Measurements from ENCODE around the gene LRBA.

Gene LRBA

DNA sequence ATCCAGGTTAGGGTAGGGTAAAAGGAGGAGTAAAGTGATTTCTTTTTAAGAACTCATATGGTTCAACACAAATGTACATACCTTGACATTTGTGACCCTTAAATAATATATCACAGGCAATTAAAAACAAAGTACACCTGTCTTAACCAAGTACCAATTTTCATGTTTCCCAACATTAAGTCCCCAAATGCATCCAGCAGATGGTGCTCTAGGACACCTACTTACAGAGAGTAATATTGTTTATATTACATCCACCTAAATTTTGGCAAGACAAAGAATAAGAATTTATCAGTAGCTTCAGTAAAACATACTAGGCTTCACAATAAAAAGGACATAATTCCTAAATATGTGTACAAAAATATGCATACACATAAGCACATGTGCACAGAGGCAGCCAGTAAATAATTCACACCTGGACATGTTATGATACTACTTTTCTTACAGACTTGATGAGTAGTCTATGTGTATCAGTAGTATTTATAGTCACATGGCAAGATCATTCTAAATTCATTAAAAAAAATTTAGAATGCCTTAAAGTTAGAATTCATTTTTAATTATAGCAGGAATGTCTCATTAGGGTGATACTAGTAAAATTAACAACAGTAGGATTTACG, 717.1 kb downstream of the LRBA start:
- no peak for DNase-seq (ENCODE audit: low read depth in 2 of 2, low spot score in 1 of 2)

DNA sequence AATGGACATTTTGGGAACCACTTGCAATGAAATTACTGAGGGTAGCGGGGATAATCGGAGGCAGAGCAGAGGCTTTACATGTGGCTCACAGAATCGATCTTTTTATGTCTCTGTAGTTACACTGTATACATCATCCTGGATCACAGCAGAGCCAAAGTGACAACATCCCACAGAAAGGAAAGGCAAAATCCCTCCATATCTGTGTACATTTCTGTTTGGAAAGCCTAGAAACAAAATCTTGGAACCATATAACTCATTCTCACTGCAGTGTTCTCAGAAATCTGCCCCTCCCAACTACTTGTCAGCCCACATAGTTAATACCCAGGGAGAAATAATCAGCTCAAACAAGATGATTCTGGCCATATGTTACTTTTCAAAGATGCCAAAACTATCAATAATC, 725.2 kb downstream of the LRBA start:
- DNase-seq (ENCODE audit: low read depth in 2 of 2, low spot score in 1 of 2) = no peak

DNA sequence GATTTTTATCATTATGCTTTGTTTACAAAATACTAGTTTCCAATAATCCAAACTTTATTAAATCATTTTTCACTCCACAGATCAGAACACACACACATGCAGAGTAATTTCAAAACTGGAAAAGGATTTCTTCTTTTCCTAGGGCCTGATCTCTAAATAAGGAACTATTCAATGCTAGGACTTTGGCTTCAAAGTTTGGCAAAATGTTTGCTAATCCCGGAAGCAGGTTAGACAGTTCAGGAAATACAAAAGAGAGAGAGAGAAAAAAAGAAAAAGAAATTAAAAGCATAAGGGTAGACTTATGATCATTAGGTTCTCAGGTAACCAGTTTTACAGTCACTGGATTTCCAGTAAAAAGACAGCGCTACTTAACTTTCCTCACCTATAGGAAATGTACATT, 725.9 kb downstream of the LRBA start:
- no peak for DNase-seq (ENCODE audit: low read depth in 2 of 2, low spot score in 1 of 2)

DNA sequence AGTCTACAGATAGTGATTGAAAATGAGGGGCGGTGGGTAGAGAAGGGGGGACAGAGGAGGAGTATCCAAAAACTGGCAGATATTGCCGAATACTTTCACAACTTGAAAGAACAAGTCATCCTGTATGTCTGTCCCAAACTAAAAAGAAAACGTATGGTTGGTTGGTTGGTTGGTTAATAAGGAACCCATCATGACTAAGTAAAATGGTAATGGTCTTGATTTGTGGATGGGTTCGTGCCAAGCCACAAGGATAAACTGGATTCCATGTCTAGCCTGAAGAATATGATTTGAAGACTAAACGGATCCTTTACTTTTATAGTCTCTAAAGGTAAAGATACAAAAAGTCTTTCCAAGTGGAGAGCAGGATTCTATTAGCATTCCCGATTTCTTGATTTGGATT, 728.4 kb downstream of the LRBA start:
- DNase-seq (ENCODE audit: low read depth in 2 of 2, low spot score in 1 of 2) = no peak

DNA sequence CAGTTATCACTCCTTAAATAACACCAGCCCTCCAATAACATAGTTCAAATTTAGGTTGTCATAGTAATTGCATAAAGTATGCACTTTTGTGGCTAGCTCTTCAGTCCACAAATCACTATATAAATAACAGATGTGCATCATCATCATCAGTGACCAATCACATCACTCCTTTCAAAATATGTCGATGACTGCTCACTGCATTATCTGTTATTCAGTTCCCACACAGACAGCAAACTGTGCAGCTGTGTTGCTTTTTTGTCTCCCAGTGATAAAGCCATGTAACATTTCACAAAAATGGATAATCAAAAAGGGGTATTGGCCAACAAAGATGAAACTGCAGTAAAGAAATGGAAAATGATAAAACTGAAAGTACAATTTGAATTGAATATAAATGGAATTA, 731.4 kb downstream of the LRBA start:
- DNase-seq (ENCODE audit: low read depth in 2 of 2, low spot score in 1 of 2) = no peak

DNA sequence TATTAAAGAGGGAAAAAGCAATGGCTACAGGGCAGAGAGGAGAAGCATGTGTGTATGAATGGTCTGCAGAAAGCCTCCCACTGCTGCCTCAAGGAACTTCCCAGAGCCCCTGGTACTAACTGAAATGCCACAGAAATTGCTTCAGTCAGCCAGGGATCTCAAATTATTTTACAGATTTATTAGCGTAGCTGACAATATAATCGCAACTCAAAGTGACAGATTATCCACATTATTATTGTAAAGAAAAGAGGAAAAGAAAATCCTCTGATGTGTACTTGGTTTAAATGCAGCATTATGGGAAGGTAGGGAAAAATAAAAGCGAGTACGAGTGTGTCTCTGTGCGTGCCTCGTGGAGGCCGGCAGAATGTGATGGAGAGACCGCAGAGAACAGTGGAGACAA, 734.1 kb downstream of the LRBA start:
- DNase-seq (ENCODE audit: low read depth in 2 of 2, low spot score in 1 of 2) = no peak

DNA sequence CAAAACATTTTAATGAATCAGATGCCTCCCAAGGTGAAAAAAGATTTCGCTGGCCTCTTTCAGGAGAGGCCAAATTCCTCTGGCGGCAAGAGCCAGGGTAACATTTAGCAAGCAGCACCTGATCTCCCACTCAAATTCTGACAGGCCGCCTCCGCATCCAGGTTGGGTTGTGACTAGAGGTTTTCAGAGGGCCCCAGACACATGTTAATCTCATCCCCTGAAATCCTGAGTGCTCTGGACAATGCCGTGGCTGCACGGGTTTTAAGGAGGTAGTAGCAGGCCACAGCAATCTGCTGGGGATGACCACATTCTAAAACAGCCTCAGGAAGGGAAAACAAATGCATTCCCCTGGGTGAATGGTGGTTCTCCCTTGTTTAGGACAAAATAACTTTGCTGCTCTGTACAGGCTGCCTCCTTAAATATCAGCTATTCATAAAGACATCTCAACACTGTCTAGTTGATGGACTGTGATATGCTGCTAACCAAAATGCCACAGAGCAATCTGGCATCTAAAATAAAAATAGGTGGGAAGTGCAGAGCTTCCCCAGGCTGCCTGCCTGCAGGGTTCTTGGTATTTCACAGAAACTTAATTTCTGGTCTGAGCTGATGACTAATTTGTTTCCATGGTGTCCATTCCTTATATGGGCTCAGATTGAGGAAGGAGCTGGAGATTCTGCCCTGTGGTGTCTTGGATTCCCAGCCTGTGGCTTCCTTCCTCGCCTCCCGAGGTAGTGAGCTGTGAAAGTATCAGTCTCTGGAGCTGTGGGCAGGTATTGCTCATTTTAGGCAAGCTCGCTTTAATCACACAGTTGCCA, 734.8 kb downstream of the LRBA start:
- no peak for DNase-seq (ENCODE audit: low read depth in 2 of 2, low spot score in 1 of 2)

DNA sequence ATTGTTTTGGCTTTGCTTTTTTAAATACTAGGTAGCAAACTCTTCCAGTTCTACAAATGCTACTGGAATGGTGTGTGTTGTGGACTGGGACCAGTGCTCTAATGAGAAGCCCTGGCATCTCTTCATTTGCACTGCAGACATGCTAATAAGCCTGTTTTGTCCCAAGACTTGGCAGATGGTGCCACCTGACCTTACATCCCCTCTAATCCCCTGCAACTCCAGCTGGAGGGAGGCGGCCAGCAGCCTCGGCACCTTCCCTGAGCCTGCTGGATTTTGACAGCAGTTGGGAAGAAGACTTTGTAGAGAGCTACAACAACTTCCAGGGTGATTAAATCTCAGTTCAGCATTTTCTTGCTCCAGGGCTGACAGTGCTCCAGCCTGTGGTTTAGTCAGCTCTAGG, 736.9 kb downstream of the LRBA start:
- DNase-seq (ENCODE audit: low read depth in 2 of 2, low spot score in 1 of 2) = no peak

DNA sequence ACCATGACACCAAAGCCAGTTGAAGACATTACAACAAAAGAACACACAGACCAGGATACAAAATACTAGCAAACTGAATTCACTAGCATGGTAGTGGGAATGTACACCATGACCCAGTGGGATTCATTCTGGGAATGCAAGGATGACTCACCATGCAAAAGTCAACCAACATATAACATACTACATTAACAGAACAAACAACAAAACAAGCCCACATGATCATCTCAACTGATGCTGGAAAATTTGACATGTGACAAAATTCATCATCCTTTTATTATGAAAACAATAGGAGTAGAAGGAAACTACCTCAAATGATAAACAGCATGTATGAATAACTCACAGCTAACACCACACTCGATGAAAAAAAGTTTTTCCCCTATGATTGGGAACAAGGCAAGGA, 746.6 kb downstream of the LRBA start:
- no peak for DNase-seq (ENCODE audit: low read depth in 2 of 2, low spot score in 1 of 2)

DNA sequence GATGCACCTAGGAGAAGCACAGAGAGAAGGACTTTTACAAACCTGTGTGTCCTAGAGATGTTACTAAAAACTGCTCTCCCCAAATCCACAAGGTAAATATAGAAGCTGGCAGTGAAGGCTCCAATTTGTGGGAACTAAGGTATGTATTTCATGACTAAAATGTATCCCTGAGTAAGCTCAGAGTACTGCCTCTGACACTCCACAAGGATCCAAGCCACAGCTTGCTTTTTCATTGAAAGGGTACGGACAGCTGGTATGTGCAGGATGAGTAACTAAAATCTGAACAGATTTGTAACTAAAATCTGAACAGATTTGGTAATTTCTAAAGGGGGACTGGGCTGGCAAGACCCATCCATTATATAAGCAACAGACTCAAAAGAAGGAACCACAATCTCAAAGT, 749.3 kb downstream of the LRBA start:
- DNase-seq (ENCODE audit: low read depth in 2 of 2, low spot score in 1 of 2) = no peak

DNA sequence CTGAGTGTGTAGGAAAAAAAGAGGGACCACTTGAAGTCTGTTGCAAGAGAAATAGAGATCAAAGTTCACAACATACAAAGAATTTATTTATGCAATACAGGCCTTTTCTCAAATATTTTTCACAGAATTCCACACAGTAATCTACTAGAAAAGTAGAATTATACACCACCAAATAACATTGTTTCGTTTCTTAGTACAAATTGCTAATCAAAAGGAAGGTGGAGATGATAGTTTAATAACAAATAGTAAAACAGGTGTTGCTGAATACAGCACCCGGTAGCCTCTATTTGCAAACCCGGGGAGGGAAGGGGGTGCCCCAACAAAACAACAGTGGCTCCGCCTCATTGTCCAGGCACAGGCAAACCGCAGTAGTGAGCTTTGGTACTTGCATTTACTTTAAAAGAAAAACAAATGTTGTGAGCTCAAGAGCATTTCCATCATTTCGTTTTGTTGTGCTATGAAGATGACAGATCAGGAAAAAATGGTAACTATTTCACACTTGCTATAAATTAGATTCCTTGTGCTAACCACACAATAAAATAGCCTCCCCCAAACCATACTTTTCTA, 750.4 kb downstream of the LRBA start:
- DNase-seq (ENCODE audit: low read depth in 2 of 2, low spot score in 1 of 2) = no peak

DNA sequence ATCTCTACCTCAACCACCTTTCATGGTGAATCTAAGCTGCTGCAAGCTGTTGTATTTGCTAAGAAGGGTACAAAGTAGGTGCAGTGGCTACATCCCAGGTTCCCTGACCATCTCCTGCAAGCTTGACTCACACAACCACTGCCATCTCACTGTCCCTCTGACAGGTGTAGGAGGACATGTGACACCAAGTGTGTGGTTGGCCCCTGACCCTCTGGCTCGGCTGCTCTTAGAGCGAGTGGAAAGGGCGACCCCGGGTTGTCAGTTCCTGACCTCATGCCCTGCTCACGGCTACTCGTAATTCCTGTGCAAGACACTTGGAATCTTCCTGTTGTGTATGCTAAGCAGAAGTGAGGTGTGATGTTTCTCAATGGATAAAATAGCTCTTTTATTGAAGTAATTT, 752.5 kb downstream of the LRBA start:
- DNase-seq (ENCODE audit: low read depth in 2 of 2, low spot score in 1 of 2) = no peak

DNA sequence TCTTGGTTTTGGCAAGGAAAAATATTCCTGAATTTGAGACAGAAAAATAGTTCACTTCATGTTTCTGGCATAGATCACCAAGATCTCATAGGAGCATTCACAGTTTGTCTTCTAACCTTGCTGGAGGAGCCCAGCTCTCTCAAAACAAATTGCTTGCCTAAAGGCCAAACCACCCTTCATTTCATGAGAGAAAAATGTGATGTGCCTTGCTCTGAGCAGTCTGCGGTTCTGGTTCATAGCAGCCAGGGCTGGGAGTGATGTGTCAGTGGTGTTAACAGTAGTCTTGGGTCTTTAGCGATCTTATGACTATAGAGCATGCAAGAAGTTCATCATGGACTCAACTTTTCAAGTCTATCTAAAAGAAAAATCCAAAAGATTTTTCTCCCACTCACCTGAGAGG, 753.5 kb downstream of the LRBA start:
- no peak for DNase-seq (ENCODE audit: low read depth in 2 of 2, low spot score in 1 of 2)

DNA sequence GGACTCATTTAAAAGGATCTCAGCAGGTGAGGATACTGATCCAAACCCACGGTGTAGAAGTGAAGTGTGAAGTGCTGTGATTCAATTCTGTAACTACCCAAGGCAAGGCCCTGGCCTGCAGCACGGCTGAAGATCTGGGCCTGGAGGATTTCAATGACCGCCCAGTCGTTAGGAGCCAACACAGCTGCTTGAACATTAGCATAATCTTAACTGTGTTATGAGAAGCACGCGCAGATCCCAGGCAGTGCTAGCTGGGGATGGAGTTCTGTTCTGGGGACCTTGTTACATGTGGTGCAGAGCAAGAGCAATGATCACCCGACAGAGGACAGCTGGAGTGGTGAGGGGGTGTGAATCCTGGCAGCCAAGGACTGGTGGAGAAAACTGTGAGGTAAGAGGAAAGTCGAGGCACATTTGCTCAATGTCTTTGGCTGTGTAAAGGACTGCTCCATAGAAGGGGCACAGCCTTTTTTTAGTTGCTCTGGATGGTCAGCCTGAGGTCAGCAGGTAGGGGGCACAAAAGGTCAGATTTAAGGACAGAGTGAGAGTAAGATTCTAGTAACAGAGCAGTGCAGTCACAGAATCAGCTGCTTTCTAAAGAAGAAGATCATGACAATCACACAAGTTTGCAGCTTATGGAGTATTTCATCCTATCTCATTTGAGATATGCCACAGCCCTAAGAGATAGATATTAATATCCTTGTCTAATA, 755.1 kb downstream of the LRBA start:
- DNase-seq (ENCODE audit: low read depth in 2 of 2, low spot score in 1 of 2) = no peak

DNA sequence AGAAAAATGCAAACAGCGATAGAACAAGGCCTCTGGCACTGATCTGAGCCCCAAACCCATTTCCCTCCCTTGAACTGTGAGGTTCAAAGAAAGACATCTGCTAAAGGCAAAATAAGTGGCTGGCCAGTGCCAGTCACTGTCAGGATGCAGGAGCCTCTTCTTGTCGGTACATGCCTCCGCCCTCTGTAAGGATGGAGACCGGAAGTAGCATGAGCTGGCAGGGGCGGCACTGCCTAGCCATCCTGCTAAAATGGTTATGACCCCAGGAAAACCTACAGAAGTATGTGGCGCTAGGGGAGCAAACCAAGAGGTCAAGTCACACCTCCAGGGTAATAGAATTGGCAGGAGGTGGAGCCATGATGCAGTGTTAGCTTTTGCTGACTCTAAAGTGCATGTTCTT, 756.5 kb downstream of the LRBA start:
- no peak for DNase-seq (ENCODE audit: low read depth in 2 of 2, low spot score in 1 of 2)

DNA sequence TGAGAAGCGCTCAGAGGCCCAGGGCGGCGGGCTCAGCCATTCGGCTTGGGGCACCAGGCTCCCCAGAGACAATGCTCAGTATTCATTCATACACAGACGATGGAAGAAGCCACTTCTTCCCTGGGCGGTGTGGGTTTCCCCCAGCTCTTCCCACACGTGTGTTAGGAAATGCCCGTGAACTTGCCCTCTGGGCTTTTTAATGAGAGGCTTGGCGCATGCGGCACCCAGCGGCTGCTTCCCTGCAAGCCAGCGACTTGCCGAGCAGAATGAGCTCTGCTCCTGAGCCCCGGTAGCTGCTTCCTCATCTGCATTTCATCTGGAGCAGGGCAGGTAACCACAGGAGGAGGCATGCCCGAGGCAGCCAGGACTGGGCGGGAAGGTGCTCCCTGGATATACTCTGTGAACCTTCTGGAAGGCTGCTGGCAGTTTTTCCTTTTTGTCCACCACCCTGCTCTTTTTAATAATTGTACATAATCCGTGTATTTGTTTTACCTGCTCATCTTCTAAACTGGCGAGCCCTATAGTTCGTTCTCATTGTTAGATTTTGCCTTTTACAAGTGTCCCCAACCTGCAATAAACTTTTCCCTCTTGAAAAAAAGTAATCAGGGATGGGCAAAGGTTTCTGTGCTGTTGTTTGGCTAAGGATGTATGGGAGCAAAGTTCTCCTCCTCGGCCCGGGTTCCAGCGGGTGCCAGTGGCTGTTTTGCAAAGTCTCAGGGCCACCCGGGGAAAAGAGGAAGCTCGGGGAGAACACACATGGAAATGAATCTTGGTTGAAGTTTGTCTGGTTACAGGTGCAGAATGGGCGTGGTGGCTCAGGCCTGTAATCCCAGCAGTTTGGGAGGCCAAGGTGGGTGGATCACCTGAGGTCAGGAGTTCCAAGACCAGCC, 758.0 kb downstream of the LRBA start:
- no peak for DNase-seq (ENCODE audit: low read depth in 2 of 2, low spot score in 1 of 2)

DNA sequence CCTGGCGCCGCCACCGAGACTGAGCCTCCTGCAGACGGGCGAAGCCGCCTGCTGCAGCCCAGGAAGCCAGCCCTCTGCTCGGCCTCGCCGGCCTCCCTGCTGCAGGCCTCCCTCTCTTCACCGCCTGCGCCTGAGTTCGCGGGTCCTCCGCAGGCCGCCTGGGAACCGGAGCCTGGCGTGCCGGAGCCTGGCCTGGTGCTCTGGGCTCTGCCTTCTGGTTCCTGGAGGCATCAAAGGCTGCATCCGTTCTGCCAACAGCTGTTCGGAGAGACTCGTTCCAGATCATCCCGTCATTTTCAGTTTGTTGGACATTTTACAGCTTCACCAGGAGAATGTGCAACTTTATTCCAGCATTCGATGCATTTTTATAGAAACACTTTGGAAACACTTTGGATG, 758.9 kb downstream of the LRBA start:
- no peak for DNase-seq (ENCODE audit: low read depth in 2 of 2, low spot score in 1 of 2)

DNA sequence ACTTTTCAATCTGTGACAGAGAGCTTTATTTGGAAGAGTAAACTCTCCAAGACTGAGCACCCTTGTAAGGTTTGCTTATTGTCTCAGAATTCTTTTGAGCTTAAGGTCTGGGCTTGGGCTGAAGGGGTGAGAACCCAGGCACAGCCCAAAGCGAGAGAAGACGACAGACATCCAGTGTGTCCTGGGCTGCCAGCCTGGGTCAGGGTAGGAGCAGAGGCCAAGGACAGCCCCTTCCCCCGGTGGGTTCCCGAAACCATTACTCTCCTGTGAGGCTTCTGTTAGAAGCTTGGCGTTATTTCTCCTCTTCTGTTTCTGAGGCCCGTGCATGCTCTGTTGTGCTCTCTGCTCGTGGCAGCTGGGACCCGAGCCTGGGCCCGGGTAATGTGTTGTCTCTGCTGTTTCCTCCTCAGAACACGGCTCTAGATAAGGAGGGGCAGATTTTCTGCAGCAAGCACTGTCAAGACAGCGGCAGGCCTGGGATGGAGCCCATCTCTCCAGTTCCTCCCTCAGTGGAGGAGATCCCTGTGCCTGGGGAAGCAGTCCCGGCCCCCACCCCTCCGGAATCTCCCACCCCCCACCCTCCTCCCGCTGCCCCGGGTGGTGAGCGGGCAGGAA, 759.4 kb downstream of the LRBA start:
- DNase-seq (ENCODE audit: low read depth in 2 of 2, low spot score in 1 of 2) = no peak

DNA sequence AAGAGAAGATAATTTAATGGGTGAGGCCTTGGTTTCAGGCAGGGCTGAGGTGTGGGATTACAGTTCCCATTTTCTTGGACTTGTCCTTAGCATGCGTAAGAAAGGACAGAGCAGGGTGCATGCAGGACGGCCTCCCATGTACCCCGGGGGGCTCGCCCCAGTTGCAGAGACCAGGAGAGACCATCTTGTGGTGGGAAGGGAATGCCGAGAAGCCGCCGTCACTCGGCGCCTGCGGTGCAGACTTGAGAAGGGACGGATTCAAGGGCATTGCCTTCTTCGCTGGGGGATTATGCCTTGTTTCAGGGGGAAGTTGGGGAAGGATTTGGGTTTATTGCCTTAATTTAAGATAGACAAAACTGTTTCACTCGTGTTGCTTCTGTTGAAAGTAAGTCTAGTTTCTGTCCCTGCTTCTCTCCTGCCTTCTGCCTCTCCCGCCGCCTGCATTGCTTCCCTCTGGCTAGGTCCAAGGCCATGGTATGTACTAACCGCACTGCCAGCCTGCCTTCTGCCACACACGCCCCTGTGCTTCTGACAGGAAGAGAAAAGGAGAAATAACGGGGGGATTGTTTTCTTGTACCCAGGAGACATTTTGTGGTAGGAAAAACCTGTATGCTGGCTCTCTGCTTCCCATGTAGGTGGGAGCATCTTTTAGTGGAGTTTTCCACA, 761.0 kb downstream of the LRBA start:
- DNase-seq (ENCODE audit: low read depth in 2 of 2, low spot score in 1 of 2) = no peak

DNA sequence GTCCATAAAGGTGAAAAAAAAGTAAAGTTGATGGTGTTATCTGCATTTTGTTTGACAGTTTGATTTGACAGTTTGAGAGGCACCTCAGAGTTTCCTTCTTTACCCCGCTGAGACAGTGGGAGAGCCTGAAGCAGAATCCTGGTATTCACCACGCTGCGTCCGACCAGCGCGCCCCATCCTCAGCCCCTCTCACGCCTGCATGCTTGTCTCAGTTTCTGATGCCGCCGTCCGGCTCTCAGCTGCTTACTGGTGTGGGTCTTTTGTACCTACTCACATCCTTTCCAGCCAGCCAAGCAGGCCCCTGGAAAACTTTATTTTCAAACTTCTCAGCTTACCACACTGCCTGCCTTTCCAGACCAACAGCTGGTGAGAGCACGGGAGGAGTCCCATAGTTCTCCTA, 761.7 kb downstream of the LRBA start:
- no peak for DNase-seq (ENCODE audit: low read depth in 2 of 2, low spot score in 1 of 2)
